Fibroblast of lung (primary cell): Measurements from ENCODE around the gene VEPH1. TPM values are rescaled to one million over a fixed set of nuclear protein-coding genes. Genes with fewer than 3 reads are reported as not detected.

Experiments
- DNase-seq, 2 donors: peaks; one replicate each; pipeline versions ENCODE4 v3.0.0 to v3.0.0-alpha.2; 2010; ENCODE audit warnings: low read depth in 2 of 2
- H2AFZ ChIP-seq: 2 replicates; pipeline ENCODE4 v1.5.1; 2012; ENCODE audit warnings: low read length, control low read depth, inconsistent platforms
- H3K27ac ChIP-seq: 2 replicates; pipeline ENCODE4 v1.5.1; 2011; ENCODE audit warnings: low read length, control low read depth; ENCODE audit not compliant: insufficient read depth
- H3K27me3 ChIP-seq: 2 replicates; pipeline ENCODE4 v1.5.1; 2011; ENCODE audit warnings: mild to moderate bottlenecking, low read length; ENCODE audit not compliant: control insufficient read depth, insufficient read depth
- H3K36me3 ChIP-seq: 2 replicates; pipeline ENCODE4 v1.5.1; 2011; ENCODE audit warnings: low read length; ENCODE audit not compliant: control insufficient read depth, insufficient read depth
- H3K4me1 ChIP-seq: 2 replicates; pipeline ENCODE4 v1.5.1; 2011; ENCODE audit warnings: low read length; ENCODE audit not compliant: control insufficient read depth, insufficient read depth; ENCODE audit errors: extremely low read depth
- H3K4me2 ChIP-seq: 2 replicates; pipeline ENCODE4 v1.5.1; 2011; ENCODE audit warnings: low read length, control low read depth; ENCODE audit not compliant: insufficient read depth; ENCODE audit errors: extremely low read depth
- H3K4me3 ChIP-seq, 4 experiments: fragments of 200-600 bp in 1 of 4; sonication (generic) in 1 of 4; replicated peaks in 1 of 4; 2 replicates each; pipeline ENCODE4 v1.5.1; 2011 to 2016; ENCODE audit warnings: low read length in 4 of 4, low read depth in 3 of 4, mild to moderate bottlenecking in 3 of 4, control low read depth in 2 of 4, inconsistent platforms in 1 of 4, mixed read lengths in 1 of 4; ENCODE audit not compliant: insufficient read depth in 1 of 4; ENCODE audit errors: control extremely low read depth in 1 of 4
- H3K79me2 ChIP-seq: 2 replicates; pipeline ENCODE4 v1.5.1; 2012; ENCODE audit warnings: mild to moderate bottlenecking, low read length, inconsistent platforms; ENCODE audit not compliant: control insufficient read depth, insufficient read depth
- H3K9ac ChIP-seq: 2 replicates; pipeline ENCODE4 v1.5.1; 2011; ENCODE audit warnings: mild to moderate bottlenecking, low read length, control low read depth; ENCODE audit not compliant: insufficient read depth
- H3K9me3 ChIP-seq: 2 replicates; pipeline ENCODE4 v1.5.1; 2012; ENCODE audit warnings: low read depth, low read length; ENCODE audit not compliant: control insufficient read depth, insufficient read depth
- H4K20me1 ChIP-seq: 2 replicates; pipeline ENCODE4 v1.5.1; 2011; ENCODE audit warnings: low read length; ENCODE audit not compliant: control insufficient read depth, insufficient read depth; ENCODE audit errors: extremely low read depth
- EZH2 ChIP-seq: IDR thresholded peaks from 2 replicates; pipeline ENCODE4 v1.5.1; 2012; ENCODE audit warnings: low read length, control low read depth, mild to moderate bottlenecking; ENCODE audit errors: missing control alignments
- polyA plus RNA-seq, 2 donors: library from polyadenylated mRNA; depleted of rRNA in 1 of 2; stranded (reverse) in 1 of 2; unstranded in 1 of 2; fragments of >200 nt; gene quantifications; 2 replicates each; pipeline ENCODE4 v1.2.1, GENCODE V29; 2011 to 2012; ENCODE audit warnings: missing spikeins in 1 of 2
- total RNA-seq: library from RNA; depleted of rRNA; stranded (reverse); fragments of >200 nt; gene quantifications from 2 replicates; pipeline ENCODE4 v1.2.1, GENCODE V29; 2014
- TF ChIP-seq, protein P1 (sequence below), 2 donors: IDR thresholded peaks in 1 of 2; conservative IDR thresholded peaks in 1 of 2; 1 replicate in 1 of 2; 2 replicates in 1 of 2; pipeline ENCODE4 v1.5.1; 2011 to 2012; ENCODE audit warnings: low read length in 2 of 2, control low read depth in 1 of 2, inconsistent platforms in 1 of 2, low read depth in 1 of 2, mild to moderate bottlenecking in 1 of 2

The VEPH1 gene
- total and polyA plus RNA-seq, 2 donors (not counting 1 experiment from before 2014, with no cell fraction given), result 13.1 to 34.7 TPM

- Histone ChIP-seq H3K4me3 (no peak overlapping the region), H3K4me1 (peaks cover 3% of the 10 kb centered on the region), H3K9me3 (no peaks in the 10 kb centered on the region), H2AFZ (no peak overlapping the region), H4K20me1 (no peaks in the 10 kb centered on the region), H3K4me2 (no peak overlapping the region), H3K27me3 (no peaks in the 10 kb centered on the region), H3K27ac (no peak overlapping the region), H3K36me3 (no peaks in the 10 kb centered on the region), H3K9ac (no peak overlapping the region), H3K79me2 (no peaks in the 10 kb centered on the region)
- peak in 1 of 2 donors; percentile 17 for DNase-seq
- TF ChIP-seq EZH2, result no peak
- TF ChIP-seq, protein P1, sequence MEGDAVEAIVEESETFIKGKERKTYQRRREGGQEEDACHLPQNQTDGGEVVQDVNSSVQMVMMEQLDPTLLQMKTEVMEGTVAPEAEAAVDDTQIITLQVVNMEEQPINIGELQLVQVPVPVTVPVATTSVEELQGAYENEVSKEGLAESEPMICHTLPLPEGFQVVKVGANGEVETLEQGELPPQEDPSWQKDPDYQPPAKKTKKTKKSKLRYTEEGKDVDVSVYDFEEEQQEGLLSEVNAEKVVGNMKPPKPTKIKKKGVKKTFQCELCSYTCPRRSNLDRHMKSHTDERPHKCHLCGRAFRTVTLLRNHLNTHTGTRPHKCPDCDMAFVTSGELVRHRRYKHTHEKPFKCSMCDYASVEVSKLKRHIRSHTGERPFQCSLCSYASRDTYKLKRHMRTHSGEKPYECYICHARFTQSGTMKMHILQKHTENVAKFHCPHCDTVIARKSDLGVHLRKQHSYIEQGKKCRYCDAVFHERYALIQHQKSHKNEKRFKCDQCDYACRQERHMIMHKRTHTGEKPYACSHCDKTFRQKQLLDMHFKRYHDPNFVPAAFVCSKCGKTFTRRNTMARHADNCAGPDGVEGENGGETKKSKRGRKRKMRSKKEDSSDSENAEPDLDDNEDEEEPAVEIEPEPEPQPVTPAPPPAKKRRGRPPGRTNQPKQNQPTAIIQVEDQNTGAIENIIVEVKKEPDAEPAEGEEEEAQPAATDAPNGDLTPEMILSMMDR (conservative IDR thresholded peaks at IDR 0.05 in 1 of 2, IDR thresholded peaks at IDR 0.05 in 1 of 2; ENCODE audit: low read depth in 1 of 2, low read length in 2 of 2), result no peak
Observed at GRCh38 chr3:157247391-157247790, 255.8 kb downstream of the VEPH1 start.

DNA sequence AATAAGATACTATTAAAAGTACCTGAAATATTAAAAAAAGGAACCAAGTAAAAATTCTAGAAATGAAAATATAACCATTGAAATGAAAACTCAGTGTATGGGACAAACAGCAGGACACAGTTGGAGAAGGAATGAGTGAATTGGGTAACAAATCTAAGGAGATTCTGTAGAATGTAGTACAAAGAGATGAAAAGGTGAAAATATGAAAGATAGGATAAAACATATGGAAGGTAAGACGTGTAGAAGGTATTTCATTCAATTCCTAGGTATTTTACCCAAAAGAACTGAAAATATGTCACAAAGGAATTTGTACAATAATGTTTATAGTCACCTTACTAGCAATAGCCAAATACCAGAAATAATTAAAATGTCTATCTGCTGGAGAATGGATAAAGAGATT is 260.4 kb downstream of the VEPH1 start:
- Histone ChIP-seq H3K27me3 (no peaks in the 10 kb centered on the region), H3K79me2 (no peaks in the 10 kb centered on the region), H3K4me3 (no peak overlapping the region), H3K9ac (no peak overlapping the region), H3K9me3 (no peaks in the 10 kb centered on the region), H2AFZ (no peak overlapping the region), H3K4me2 (no peak overlapping the region), H3K4me1 (no peaks in the 10 kb centered on the region), H4K20me1 (no peaks in the 10 kb centered on the region), H3K36me3 (no peaks in the 10 kb centered on the region), H3K27ac (no peak overlapping the region)
- no peak for DNase-seq
- TF ChIP-seq EZH2, result no peak
- TF ChIP-seq, protein P1 (conservative IDR thresholded peaks at IDR 0.05 in 1 of 2, IDR thresholded peaks at IDR 0.05 in 1 of 2; ENCODE audit: low read depth in 1 of 2, low read length in 2 of 2), result no peak

DNA sequence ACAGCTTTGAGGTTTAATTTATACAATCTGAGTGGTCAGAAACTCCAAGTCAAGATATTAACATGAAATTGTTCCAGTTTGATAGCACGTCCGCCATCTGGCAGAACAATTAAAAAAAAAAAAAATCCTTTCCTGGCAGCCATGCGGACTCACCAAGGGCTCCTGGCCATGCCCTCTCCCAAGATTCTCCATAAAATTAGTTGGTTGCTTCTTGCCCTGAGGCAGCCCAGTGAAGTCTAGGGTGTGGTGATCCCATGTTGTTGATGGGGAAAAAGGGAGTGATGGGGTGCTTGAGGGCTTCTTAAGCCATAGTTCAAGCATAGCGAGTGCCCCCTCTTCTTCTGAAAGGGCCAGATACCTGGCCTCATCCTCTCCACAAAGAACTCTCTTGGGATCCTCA is 261.6 kb downstream of the VEPH1 start:
- H3K4me3 ChIP-seq, result no peak overlapping the region
- no peak overlapping the region for H2AFZ ChIP-seq
- TF ChIP-seq EZH2, result no peak
- TF ChIP-seq, protein P1 (conservative IDR thresholded peaks at IDR 0.05 in 1 of 2, IDR thresholded peaks at IDR 0.05 in 1 of 2; ENCODE audit: low read depth in 1 of 2, low read length in 2 of 2), result no peak
- no peaks in the 10 kb centered on the region for H3K4me1 ChIP-seq
- no peaks in the 10 kb centered on the region for H4K20me1 ChIP-seq
- H3K9ac ChIP-seq, result no peak overlapping the region
- H3K27ac ChIP-seq, result no peak overlapping the region
- DNase-seq, result no peak
- no peaks in the 10 kb centered on the region for H3K9me3 ChIP-seq
- no peak overlapping the region for H3K4me2 ChIP-seq
- no peaks in the 10 kb centered on the region for H3K27me3 ChIP-seq
- H3K79me2 ChIP-seq, result no peaks in the 10 kb centered on the region
- no peaks in the 10 kb centered on the region for H3K36me3 ChIP-seq
